HepG2 (cell line): Measurements from ENCODE around the gene TBC1D20. TPM values are rescaled to one million over a fixed set of nuclear protein-coding genes. Genes with fewer than 3 reads are reported as not detected.

Experiments
- ATRX ChIP-seq: sonication (generic); formaldehyde crosslinking; IDR thresholded peaks from 2 replicates; pipeline ENCODE4 v1.4.0; 2020; ENCODE audit warnings: missing genetic modification reagents, borderline replicate concordance
- DR1 ChIP-seq: sonication (generic); formaldehyde crosslinking; IDR thresholded peaks from 2 replicates; pipeline ENCODE4 v1.8.0; 2021; ENCODE audit warnings: mild to moderate bottlenecking, missing genetic modification reagents, inconsistent platforms
- HDAC1 ChIP-seq: sonication (generic); formaldehyde crosslinking; IDR thresholded peaks from 2 replicates; pipeline ENCODE4 v1.5.1; 2020; ENCODE audit warnings: mild to moderate bottlenecking, missing genetic modification reagents
- HOXA5 ChIP-seq: sonication (generic); formaldehyde crosslinking; IDR thresholded peaks from 2 replicates; pipeline ENCODE4 v1.4.0; 2020; ENCODE audit warnings: missing genetic modification reagents
- MED8 ChIP-seq: sonication (generic); formaldehyde crosslinking; IDR thresholded peaks from 2 replicates; pipeline ENCODE4 v1.8.1; 2023; ENCODE audit warnings: mild to moderate bottlenecking, missing genetic modification reagents; ENCODE audit not compliant: insufficient replicate concordance
- PTBP1 ChIP-seq: fragments of 200-400 bp; formaldehyde crosslinking; IDR thresholded peaks from 2 replicates; pipeline ENCODE4 v1.6.1; 2018; ENCODE audit warnings: low read length, low read depth; ENCODE audit not compliant: poor library complexity, severe bottlenecking
- REPIN1 ChIP-seq: sonication (generic); formaldehyde crosslinking; IDR thresholded peaks from 2 replicates; pipeline ENCODE4 v1.8.0; 2022; ENCODE audit warnings: missing genetic modification reagents, low read depth, mild to moderate bottlenecking, borderline replicate concordance
- ZBTB20 ChIP-seq: sonication (generic); formaldehyde crosslinking; IDR thresholded peaks from 2 replicates; pipeline ENCODE4 v1.8.1; 2023; ENCODE audit warnings: missing genetic modification reagents, low read depth, mild to moderate bottlenecking, borderline replicate concordance
- ZFP62 ChIP-seq: sonication (generic); formaldehyde crosslinking; IDR thresholded peaks from 2 replicates; pipeline ENCODE4 v1.4.0; 2020; ENCODE audit warnings: missing genetic modification reagents
- ZNF224 ChIP-seq: sonication (generic); formaldehyde crosslinking; IDR thresholded peaks from 2 replicates; pipeline ENCODE4 v1.5.0; 2020; ENCODE audit warnings: mild to moderate bottlenecking, missing genetic modification reagents
- ZNF367 ChIP-seq: sonication (generic); formaldehyde crosslinking; IDR thresholded peaks from 2 replicates; pipeline ENCODE4 v1.4.0; 2020; ENCODE audit warnings: missing genetic modification reagents, borderline replicate concordance
- ZNF558 ChIP-seq: sonication (generic); formaldehyde crosslinking; IDR thresholded peaks from 2 replicates; pipeline ENCODE4 v1.9.0; 2022; ENCODE audit warnings: mild to moderate bottlenecking, missing genetic modification reagents, borderline replicate concordance
- ZNF589 ChIP-seq: sonication (generic); formaldehyde crosslinking; conservative IDR thresholded peaks from 2 replicates; pipeline ENCODE4 v1.8.0; 2022; ENCODE audit warnings: mild to moderate bottlenecking, moderate library complexity, missing genetic modification reagents
- ZNF749 ChIP-seq: sonication (generic); formaldehyde crosslinking; IDR thresholded peaks from 2 replicates; pipeline ENCODE4 v1.8.0; 2022; ENCODE audit warnings: mild to moderate bottlenecking, missing genetic modification reagents, moderate library complexity, borderline replicate concordance
- polyA plus RNA-seq, 8 experiments: library from polyadenylated mRNA; depleted of rRNA in 3 of 8; stranded (reverse) in 7 of 8; unstranded in 1 of 8; fragments of >200 nt; fragmentation: Illumina TruSeq in 4 of 8; extraction: Trizol in 4 of 8; gene quantifications; 2 replicates each; pipeline versions ENCODE4 v1.2.1 to v1.2.3, GENCODE V29; 2011 to 2016; ENCODE audit warnings: low read depth in 4 of 8, missing spikeins in 1 of 8, mixed read lengths in 1 of 8; ENCODE audit not compliant: insufficient read depth in 1 of 8
- total RNA-seq, 5 experiments: library from RNA; depleted of rRNA; stranded (reverse); fragments of >200 nt; fragmentation: Illumina TruSeq; extraction: Trizol; gene quantifications; 2 replicates each; pipeline ENCODE4 v1.2.3, GENCODE V29; 2016; ENCODE audit warnings: low read depth in 1 of 5
- TF ChIP-seq, protein P1 (sequence below): sonication (generic); formaldehyde crosslinking; IDR thresholded peaks from 2 replicates; pipeline ENCODE4 v1.4.0; 2020; ENCODE audit warnings: low read depth, mild to moderate bottlenecking, missing genetic modification reagents
- TF ChIP-seq, protein P2 (sequence below), 2 experiments: sonication (generic) in 1 of 2; formaldehyde crosslinking in 1 of 2; IDR thresholded peaks; 2 replicates each; pipeline versions ENCODE4 v1.4.0 to v1.6.1; 2018 to 2020; ENCODE audit warnings: missing genetic modification reagents in 2 of 2, borderline replicate concordance in 1 of 2, low read depth in 1 of 2, mild to moderate bottlenecking in 1 of 2, missing biosample characterization in 1 of 2
- TF ChIP-seq, protein P3 (sequence below): IDR thresholded peaks from 2 replicates; pipeline ENCODE4 v1.6.1; 2016
- TF ChIP-seq, protein P4 (sequence below): sonication (generic); formaldehyde crosslinking; conservative IDR thresholded peaks from 2 replicates; pipeline ENCODE4 v1.8.0; 2022; ENCODE audit warnings: mild to moderate bottlenecking, moderate library complexity, missing genetic modification reagents
- TF ChIP-seq, protein P5 (sequence below): sonication (generic); formaldehyde crosslinking; IDR thresholded peaks from 2 replicates; pipeline ENCODE4 v1.4.0; 2020; ENCODE audit warnings: mild to moderate bottlenecking, low read depth, missing genetic modification reagents
- TF ChIP-seq, protein P6 (sequence below): sonication (generic); formaldehyde crosslinking; IDR thresholded peaks from 2 replicates; pipeline ENCODE4 v1.4.0; 2020; ENCODE audit warnings: mild to moderate bottlenecking, missing genetic modification reagents

Gene TBC1D20
- total and polyA plus RNA-seq, 2 of the 13 experiments (the other 11 are each of a cell fraction or from before 2014, with no cell fraction given) = 36.6 to 47.1 TPM

DNA sequence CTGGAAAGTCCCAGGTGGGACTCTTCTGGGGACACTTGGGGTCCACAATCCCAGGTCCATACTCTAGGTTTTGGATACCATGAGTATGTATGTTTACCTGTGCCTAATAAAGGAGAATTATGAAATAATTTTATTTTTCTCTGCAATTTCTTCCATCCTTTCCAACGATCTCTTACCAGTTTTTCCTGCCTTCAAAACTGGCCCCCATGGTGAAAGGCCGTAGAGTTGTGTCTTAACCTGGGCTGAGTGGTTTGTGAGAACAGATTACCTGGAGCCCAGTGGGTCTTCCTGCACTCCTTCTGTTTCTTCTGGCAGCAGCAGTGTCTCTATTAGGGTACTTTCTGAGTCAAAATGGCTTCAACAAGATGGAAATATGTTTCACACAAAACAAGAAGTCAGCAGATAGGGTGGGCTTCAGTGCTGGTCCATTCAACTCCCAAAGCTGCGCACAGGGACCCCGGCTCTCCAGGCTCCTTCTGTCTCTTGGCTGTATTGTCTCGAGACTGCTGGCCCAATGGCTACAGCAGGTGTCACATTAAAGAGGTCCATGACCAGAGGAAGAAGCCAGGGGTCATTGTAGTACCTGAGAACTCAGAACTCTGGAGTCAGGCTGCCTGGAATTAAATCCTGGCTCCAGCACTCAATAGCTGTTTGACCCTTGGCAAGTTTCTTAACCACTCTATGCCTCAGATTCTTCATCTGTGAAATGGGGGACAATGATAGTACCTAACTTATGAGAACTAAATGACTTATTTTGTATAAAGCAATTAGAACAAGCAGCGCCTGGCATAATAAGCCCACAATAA, 64.7 kb downstream of the TBC1D20 start (continued):
- TF ChIP-seq, protein P1, sequence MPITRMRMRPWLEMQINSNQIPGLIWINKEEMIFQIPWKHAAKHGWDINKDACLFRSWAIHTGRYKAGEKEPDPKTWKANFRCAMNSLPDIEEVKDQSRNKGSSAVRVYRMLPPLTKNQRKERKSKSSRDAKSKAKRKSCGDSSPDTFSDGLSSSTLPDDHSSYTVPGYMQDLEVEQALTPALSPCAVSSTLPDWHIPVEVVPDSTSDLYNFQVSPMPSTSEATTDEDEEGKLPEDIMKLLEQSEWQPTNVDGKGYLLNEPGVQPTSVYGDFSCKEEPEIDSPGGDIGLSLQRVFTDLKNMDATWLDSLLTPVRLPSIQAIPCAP (CRISPR knock-in tag) = no peak
- TF ChIP-seq HOXA5 (CRISPR knock-in tag) (0 out of 2 replicates have a peak, but pooled peaks have one; percentile 4), DR1 (CRISPR knock-in tag) (no peak), HDAC1 (no peak), ZNF749 (CRISPR knock-in tag) (no peak), ZNF558 (CRISPR knock-in tag) (no peak), ZBTB20 (CRISPR knock-in tag) (no peak; the same call in 1 of the 2 replicates), ZFP62 (CRISPR knock-in tag) (no peak), MED8 (peak; percentile 33), ATRX (CRISPR knock-in tag) (no peak), REPIN1 (CRISPR knock-in tag) (no peak), ZNF589 (CRISPR knock-in tag) (0 out of 2 replicates have a peak, but pooled peaks have one; percentile 24), PTBP1 (no peak), ZNF367 (CRISPR knock-in tag) (no peak), ZNF224 (CRISPR knock-in tag) (peak; percentile 16; the same call in 1 of the 2 replicates)
- TF ChIP-seq, protein P2, sequence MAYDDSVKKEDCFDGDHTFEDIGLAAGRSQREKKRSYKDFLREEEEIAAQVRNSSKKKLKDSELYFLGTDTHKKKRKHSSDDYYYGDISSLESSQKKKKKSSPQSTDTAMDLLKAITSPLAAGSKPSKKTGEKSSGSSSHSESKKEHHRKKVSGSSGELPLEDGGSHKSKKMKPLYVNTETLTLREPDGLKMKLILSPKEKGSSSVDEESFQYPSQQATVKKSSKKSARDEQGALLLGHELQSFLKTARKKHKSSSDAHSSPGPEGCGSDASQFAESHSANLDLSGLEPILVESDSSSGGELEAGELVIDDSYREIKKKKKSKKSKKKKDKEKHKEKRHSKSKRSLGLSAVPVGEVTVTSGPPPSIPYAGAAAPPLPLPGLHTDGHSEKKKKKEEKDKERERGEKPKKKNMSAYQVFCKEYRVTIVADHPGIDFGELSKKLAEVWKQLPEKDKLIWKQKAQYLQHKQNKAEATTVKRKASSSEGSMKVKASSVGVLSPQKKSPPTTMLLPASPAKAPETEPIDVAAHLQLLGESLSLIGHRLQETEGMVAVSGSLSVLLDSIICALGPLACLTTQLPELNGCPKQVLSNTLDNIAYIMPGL (CRISPR knock-in tag; IDR thresholded peaks at IDR 0.05; ENCODE audit: borderline replicate concordance in 1 of 2, low read depth in 1 of 2) = no peak; a peak in 1 of 4 replicates
- TF ChIP-seq, protein P3, sequence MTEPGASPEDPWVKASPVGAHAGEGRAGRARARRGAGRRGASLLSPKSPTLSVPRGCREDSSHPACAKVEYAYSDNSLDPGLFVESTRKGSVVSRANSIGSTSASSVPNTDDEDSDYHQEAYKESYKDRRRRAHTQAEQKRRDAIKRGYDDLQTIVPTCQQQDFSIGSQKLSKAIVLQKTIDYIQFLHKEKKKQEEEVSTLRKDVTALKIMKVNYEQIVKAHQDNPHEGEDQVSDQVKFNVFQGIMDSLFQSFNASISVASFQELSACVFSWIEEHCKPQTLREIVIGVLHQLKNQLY (CRISPR knock-in tag) = no peak
- TF ChIP-seq, protein P4, sequence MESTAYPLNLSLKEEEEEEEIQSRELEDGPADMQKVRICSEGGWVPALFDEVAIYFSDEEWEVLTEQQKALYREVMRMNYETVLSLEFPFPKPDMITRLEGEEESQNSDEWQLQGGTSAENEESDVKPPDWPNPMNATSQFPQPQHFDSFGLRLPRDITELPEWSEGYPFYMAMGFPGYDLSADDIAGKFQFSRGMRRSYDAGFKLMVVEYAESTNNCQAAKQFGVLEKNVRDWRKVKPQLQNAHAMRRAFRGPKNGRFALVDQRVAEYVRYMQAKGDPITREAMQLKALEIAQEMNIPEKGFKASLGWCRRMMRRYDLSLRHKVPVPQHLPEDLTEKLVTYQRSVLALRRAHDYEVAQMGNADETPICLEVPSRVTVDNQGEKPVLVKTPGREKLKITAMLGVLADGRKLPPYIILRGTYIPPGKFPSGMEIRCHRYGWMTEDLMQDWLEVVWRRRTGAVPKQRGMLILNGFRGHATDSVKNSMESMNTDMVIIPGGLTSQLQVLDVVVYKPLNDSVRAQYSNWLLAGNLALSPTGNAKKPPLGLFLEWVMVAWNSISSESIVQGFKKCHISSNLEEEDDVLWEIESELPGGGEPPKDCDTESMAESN (CRISPR knock-in tag) = peak; percentile 33; the same call in 1 of the 2 replicates
- TF ChIP-seq, protein P5, sequence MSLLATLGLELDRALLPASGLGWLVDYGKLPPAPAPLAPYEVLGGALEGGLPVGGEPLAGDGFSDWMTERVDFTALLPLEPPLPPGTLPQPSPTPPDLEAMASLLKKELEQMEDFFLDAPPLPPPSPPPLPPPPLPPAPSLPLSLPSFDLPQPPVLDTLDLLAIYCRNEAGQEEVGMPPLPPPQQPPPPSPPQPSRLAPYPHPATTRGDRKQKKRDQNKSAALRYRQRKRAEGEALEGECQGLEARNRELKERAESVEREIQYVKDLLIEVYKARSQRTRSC (CRISPR knock-in tag) = no peak
- TF ChIP-seq, protein P6, sequence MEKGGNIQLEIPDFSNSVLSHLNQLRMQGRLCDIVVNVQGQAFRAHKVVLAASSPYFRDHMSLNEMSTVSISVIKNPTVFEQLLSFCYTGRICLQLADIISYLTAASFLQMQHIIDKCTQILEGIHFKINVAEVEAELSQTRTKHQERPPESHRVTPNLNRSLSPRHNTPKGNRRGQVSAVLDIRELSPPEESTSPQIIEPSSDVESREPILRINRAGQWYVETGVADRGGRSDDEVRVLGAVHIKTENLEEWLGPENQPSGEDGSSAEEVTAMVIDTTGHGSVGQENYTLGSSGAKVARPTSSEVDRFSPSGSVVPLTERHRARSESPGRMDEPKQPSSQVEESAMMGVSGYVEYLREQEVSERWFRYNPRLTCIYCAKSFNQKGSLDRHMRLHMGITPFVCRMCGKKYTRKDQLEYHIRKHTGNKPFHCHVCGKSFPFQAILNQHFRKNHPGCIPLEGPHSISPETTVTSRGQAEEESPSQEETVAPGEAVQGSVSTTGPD (CRISPR knock-in tag) = no peak
